Ishikawa (cell line): ENCODE data around the gene MYO1E.
A peak's percentile ranks its signal among the peaks of the same experiment; 100 is the strongest.

ENCODE experiments used
- CEBPB ChIP-seq: IDR thresholded peaks from 2 replicates; pipeline ENCODE4 v1.6.1; 2012
- EP300 ChIP-seq: IDR thresholded peaks from 2 replicates; pipeline ENCODE4 v1.6.1; 2012; ENCODE audit warnings: borderline replicate concordance
- FOXM1 ChIP-seq: IDR thresholded peaks from 2 replicates; pipeline ENCODE4 v1.6.1; 2012; ENCODE audit warnings: low read depth, borderline replicate concordance
- NFIC ChIP-seq: IDR thresholded peaks from 2 replicates; pipeline ENCODE4 v1.6.1; 2012
- RAD21 ChIP-seq: IDR thresholded peaks from 2 replicates; pipeline ENCODE4 v1.6.1; 2012; ENCODE audit warnings: low read depth
- TAF1 ChIP-seq: IDR thresholded peaks from 2 replicates; pipeline ENCODE4 v1.6.1; 2012; ENCODE audit warnings: low read depth, mild to moderate bottlenecking
- TCF12 ChIP-seq: IDR thresholded peaks from 2 replicates; pipeline ENCODE4 v1.6.1; 2012; ENCODE audit warnings: low read depth
- TEAD4 ChIP-seq: IDR thresholded peaks from 2 replicates; pipeline ENCODE4 v1.6.1; 2012
- YY1 ChIP-seq: IDR thresholded peaks from 2 replicates; pipeline ENCODE4 v1.6.1; 2012; ENCODE audit warnings: low read depth
- TF ChIP-seq, protein P1 (sequence below): IDR thresholded peaks from 2 replicates; pipeline ENCODE4 v1.6.1; 2012

- TF ChIP-seq RAD21 (peak; percentile 64), NFIC (no peak), TAF1 (no peak), FOXM1 (no peak), YY1 (no peak), TEAD4 (no peak), TCF12 (no peak), EP300 (no peak), CEBPB (no peak)
- TF ChIP-seq, protein P1, sequence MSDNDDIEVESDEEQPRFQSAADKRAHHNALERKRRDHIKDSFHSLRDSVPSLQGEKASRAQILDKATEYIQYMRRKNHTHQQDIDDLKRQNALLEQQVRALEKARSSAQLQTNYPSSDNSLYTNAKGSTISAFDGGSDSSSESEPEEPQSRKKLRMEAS = no peak
These were observed 211.6 kb downstream of the MYO1E start for GRCh38 chr15:59160880-59161593.
